Neuronal stem cell (in vitro differentiated cells): ENCODE data around the gene MAN1A2.

Source experiments
- DNase-seq: peaks from one replicate; pipeline ENCODE4 v3.0.0-alpha.2; 2013; ENCODE audit warnings: low spot score
- H2AFZ ChIP-seq: one replicate; pipeline ENCODE4 v1.6.1; 2013; ENCODE audit warnings: mild to moderate bottlenecking, low read length, inconsistent platforms
- H2AK5ac ChIP-seq: 2 replicates; pipeline ENCODE4 v1.6.1; 2013; ENCODE audit warnings: low read depth, mild to moderate bottlenecking, inconsistent platforms, low read length, moderate library complexity, mixed read lengths
- H2BK120ac ChIP-seq: 2 replicates; pipeline ENCODE4 v1.6.1; 2013; ENCODE audit warnings: low read depth, mild to moderate bottlenecking, inconsistent platforms, low read length, moderate library complexity, mixed read lengths
- H2BK12ac ChIP-seq: one replicate; pipeline ENCODE4 v1.6.1; 2013; ENCODE audit warnings: low read length, inconsistent platforms
- H2BK15ac ChIP-seq: 2 replicates; pipeline ENCODE4 v1.6.1; 2013; ENCODE audit warnings: mild to moderate bottlenecking, low read length, inconsistent platforms, mixed read lengths
- H2BK5ac ChIP-seq: one replicate; pipeline ENCODE4 v1.6.1; 2013; ENCODE audit warnings: inconsistent platforms, mild to moderate bottlenecking, low read length, moderate library complexity
- H3K14ac ChIP-seq: one replicate; pipeline ENCODE4 v1.6.1; 2013; ENCODE audit warnings: low read length, inconsistent platforms
- H3K18ac ChIP-seq: 2 replicates; pipeline ENCODE4 v1.6.1; 2013; ENCODE audit warnings: low read length, inconsistent platforms
- H3K23ac ChIP-seq: 2 replicates; pipeline ENCODE4 v1.6.1; 2013; ENCODE audit warnings: low read depth, mild to moderate bottlenecking, mixed read lengths, low read length, inconsistent platforms; ENCODE audit not compliant: poor library complexity
- H3K27ac ChIP-seq: replicated peaks from 3 replicates; pipeline ENCODE4 v1.5.1; 2013; ENCODE audit warnings: low read length, inconsistent platforms
- H3K27me3 ChIP-seq, 3 experiments: 2 replicates each; pipeline ENCODE4 v1.6.1; 2013; ENCODE audit warnings: low read length in 3 of 3, mild to moderate bottlenecking in 2 of 3, inconsistent platforms in 1 of 3, low read depth in 1 of 3, mixed read lengths in 1 of 3, moderate library complexity in 1 of 3; ENCODE audit not compliant: control insufficient read depth in 3 of 3, insufficient read depth in 3 of 3
- H3K36me3 ChIP-seq, 2 donors: replicated peaks in 1 of 2; 2 replicates each; pipeline ENCODE4 v1.6.1; 2013; ENCODE audit warnings: low read length in 2 of 2; ENCODE audit not compliant: control insufficient read depth in 2 of 2, insufficient read depth in 2 of 2
- H3K4ac ChIP-seq: 2 replicates; pipeline ENCODE4 v1.6.1; 2013; ENCODE audit warnings: inconsistent platforms, mild to moderate bottlenecking, low read length, moderate library complexity
- H3K4me1 ChIP-seq, 2 donors: 1 replicate in 1 of 2; 2 replicates in 1 of 2; pipeline ENCODE4 v1.6.1; 2013; ENCODE audit warnings: low read length in 2 of 2, low read depth in 1 of 2; ENCODE audit not compliant: control insufficient read depth in 2 of 2, insufficient read depth in 1 of 2
- H3K4me2 ChIP-seq: one replicate; pipeline ENCODE4 v1.6.1; 2013; ENCODE audit warnings: mild to moderate bottlenecking, low read length, inconsistent platforms; ENCODE audit not compliant: insufficient read depth, poor library complexity, severe bottlenecking
- H3K4me3 ChIP-seq, 2 donors: 2 replicates each; pipeline ENCODE4 v1.5.1; 2013; ENCODE audit warnings: low read length in 2 of 2, mild to moderate bottlenecking in 2 of 2, inconsistent platforms in 1 of 2, moderate library complexity in 1 of 2
- H3K79me1 ChIP-seq: one replicate; pipeline ENCODE4 v1.6.1; 2013; ENCODE audit warnings: low read depth, mild to moderate bottlenecking, inconsistent platforms, low read length, moderate library complexity
- H3K9ac ChIP-seq: one replicate; pipeline ENCODE4 v1.6.1; 2013; ENCODE audit warnings: mild to moderate bottlenecking, low read depth, low read length, inconsistent platforms; ENCODE audit not compliant: poor library complexity
- H3K9me3 ChIP-seq, 2 donors: replicated peaks in 1 of 2; 2 replicates each; pipeline versions ENCODE3 to v1.6.1; 2013; ENCODE audit warnings: low read length in 2 of 2, mild to moderate bottlenecking in 2 of 2, inconsistent platforms in 1 of 2, low read depth in 1 of 2, mixed read lengths in 1 of 2, moderate library complexity in 1 of 2; ENCODE audit not compliant: control insufficient read depth in 2 of 2, insufficient read depth in 1 of 2
- H4K8ac ChIP-seq: one replicate; pipeline ENCODE4 v1.6.1; 2013; ENCODE audit warnings: low read depth, mild to moderate bottlenecking, inconsistent platforms, low read length, moderate library complexity
- H4K91ac ChIP-seq: one replicate; pipeline ENCODE4 v1.6.1; 2013; ENCODE audit warnings: low read length, low read depth, mild to moderate bottlenecking, inconsistent platforms; ENCODE audit not compliant: poor library complexity
- WGBS, 2 donors: extraction: QIAGEN DNeasy Blood & Tissue Kit; methylation state at CpG; one replicate each; pipeline ENCODE4 v1.1.7; 2013; ENCODE audit warnings: missing lambda C conversion rate in 2 of 2, mixed read lengths in 1 of 2; ENCODE audit not compliant: insufficient read length in 2 of 2, insufficient replicate concordance in 1 of 2; ENCODE audit errors: extremely low coverage in 2 of 2; 5-methylcytosine and 5-hydroxymethylcytosine counted together

The MAN1A2 gene

GRCh38 chr1:117387060-117387633 is 19.9 kb downstream of the MAN1A2 start:
- no CpG with 5 or more reads among the region's 2 CpGs for WGBS, 2 donors
- Histone ChIP-seq H3K79me1 (no peaks in the 10 kb centered on the region), H3K36me3 (no peaks in the 10 kb centered on the region), H3K9me3 (peaks cover 2 to 6% of the 10 kb centered on the region in 2 donors), H3K23ac (no peak overlapping the region), H2BK12ac (no peak overlapping the region), H3K4ac (no peak overlapping the region), H2BK120ac (no peak overlapping the region), H3K14ac (no peak overlapping the region), H4K8ac (no peak overlapping the region), H2BK15ac (no peak overlapping the region), H3K4me2 (no peak overlapping the region), H3K9ac (no peak overlapping the region), H3K4me1 (no peaks in the 10 kb centered on the region), H3K27me3 (no peaks in the 10 kb centered on the region), H3K18ac (no peak overlapping the region), H3K27ac (no peak overlapping the region), H3K4me3 (no peak overlapping the region), H4K91ac (no peak overlapping the region), H2AK5ac (no peak overlapping the region), H2AFZ (no peak overlapping the region), H2BK5ac (no peak overlapping the region)
- no peak for DNase-seq

GRCh38 chr1:117388328-117388727 is 21.1 kb downstream of the MAN1A2 start:
- no peak overlapping the region for H3K9ac ChIP-seq
- no peak overlapping the region for H3K23ac ChIP-seq
- no peak overlapping the region for H3K14ac ChIP-seq
- no peak overlapping the region for H2BK12ac ChIP-seq
- H3K4ac ChIP-seq = no peak overlapping the region
- no peak overlapping the region for H4K91ac ChIP-seq
- no peak overlapping the region for H2BK120ac ChIP-seq
- no peak overlapping the region for H3K4me3 ChIP-seq
- H3K36me3 ChIP-seq = no peaks in the 10 kb centered on the region
- no peak overlapping the region for H2BK15ac ChIP-seq
- no peak overlapping the region for H3K4me2 ChIP-seq
- no peaks in the 10 kb centered on the region for H3K4me1 ChIP-seq
- no peaks in the 10 kb centered on the region for H3K27me3 ChIP-seq
- H3K18ac ChIP-seq = no peak overlapping the region
- no peak overlapping the region for H2AK5ac ChIP-seq
- WGBS, 2 donors = no CpG with 5 or more reads among the region's 3 CpGs
- peaks cover 2 to 6% of the 10 kb centered on the region in 2 donors for H3K9me3 ChIP-seq
- no peak overlapping the region for H2AFZ ChIP-seq
- H4K8ac ChIP-seq = no peak overlapping the region
- H3K79me1 ChIP-seq = no peaks in the 10 kb centered on the region
- no peak overlapping the region for H3K27ac ChIP-seq
- no peak for DNase-seq
- no peak overlapping the region for H2BK5ac ChIP-seq

DNA sequence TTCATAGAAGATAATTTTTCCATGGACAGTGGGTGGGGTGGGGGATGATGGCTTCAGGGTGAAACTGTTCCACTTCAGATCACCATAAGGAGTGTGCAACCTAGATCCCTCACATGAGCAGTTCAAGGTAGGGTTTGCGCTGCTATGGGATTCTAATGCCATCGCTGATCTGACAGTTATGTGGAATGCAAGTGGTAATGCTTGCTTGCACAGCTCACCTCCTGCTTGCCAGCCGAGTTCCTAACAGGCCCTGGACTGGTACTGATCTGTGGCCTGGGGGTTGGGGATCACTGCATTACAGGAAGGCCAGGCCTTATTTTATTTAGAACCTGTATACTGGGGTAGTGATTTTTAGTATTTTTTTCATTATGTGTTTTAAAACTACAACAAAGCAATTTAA is 22.0 kb downstream of the MAN1A2 start:
- Histone ChIP-seq H2BK12ac (no peak overlapping the region), H3K4me3 (no peak overlapping the region), H3K9ac (no peak overlapping the region), H3K4ac (no peak overlapping the region), H4K8ac (no peak overlapping the region), H3K9me3 (peaks cover 0 to 2% of the 10 kb centered on the region in 2 donors), H3K4me2 (no peak overlapping the region), H3K14ac (no peak overlapping the region), H2AFZ (no peak overlapping the region), H3K27ac (no peak overlapping the region), H3K27me3 (no peaks in the 10 kb centered on the region), H3K18ac (no peak overlapping the region), H2BK5ac (no peak overlapping the region), H4K91ac (no peak overlapping the region), H3K23ac (no peak overlapping the region), H2BK120ac (no peak overlapping the region), H3K36me3 (no peaks in the 10 kb centered on the region), H2AK5ac (no peak overlapping the region), H3K4me1 (no peaks in the 10 kb centered on the region), H2BK15ac (no peak overlapping the region), H3K79me1 (no peaks in the 10 kb centered on the region)
- WGBS, 2 donors = no CpG with 5 or more reads among the region's 3 CpGs
- DNase-seq = no peak

DNA sequence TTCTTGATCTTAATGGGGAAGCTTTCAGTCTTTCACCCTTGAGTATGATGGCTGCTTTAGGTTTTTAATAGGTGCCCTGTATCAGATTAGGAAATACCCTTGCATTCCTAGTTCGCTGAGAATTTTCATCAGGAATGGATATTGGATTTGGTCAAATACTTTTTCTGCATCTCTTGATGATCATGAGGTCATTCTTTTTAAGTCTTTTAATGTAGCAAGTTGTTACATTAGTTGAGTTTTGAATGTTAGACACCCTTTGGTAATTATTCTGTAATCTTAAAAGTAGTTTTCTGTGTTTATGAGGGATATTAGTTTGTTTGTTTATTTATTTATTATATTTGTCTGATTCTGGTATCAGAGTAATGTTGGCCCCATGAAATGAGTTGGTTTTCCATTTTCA is 22.5 kb downstream of the MAN1A2 start:
- Histone ChIP-seq H3K36me3 (no peaks in the 10 kb centered on the region), H3K23ac (no peak overlapping the region), H3K4me3 (no peak overlapping the region), H3K27me3 (no peaks in the 10 kb centered on the region), H3K27ac (no peak overlapping the region), H3K9ac (no peak overlapping the region), H4K91ac (no peak overlapping the region), H3K9me3 (no peaks in the 10 kb centered on the region), H3K4me1 (no peaks in the 10 kb centered on the region), H2BK12ac (no peak overlapping the region), H2BK120ac (no peak overlapping the region), H4K8ac (no peak overlapping the region), H3K79me1 (no peaks in the 10 kb centered on the region), H2AK5ac (no peak overlapping the region), H3K18ac (no peak overlapping the region), H3K4ac (no peak overlapping the region), H2BK15ac (no peak overlapping the region), H2AFZ (no peak overlapping the region), H3K4me2 (no peak overlapping the region), H3K14ac (no peak overlapping the region), H2BK5ac (no peak overlapping the region)
- WGBS, 2 donors = no CpG with 5 or more reads among the region's 1 CpG
- no peak for DNase-seq
